MCF 10A (cell line): ENCODE data around the gene SMAD3. TPM values are rescaled to one million over a fixed set of nuclear protein-coding genes. Genes with fewer than 3 reads are reported as not detected.

Source experiments
- BruUV-seq: library from RNA; stranded (reverse); fragments of 400-500 nt; replicated peaks from 2 replicates; lab custom pipeline; 2021; lab: Mats Ljungman, UMichigan
- CTCF ChIA-PET: fragments of 300-600 bp; sonication (Branson Sonifier 250); formaldehyde crosslinking; extraction: SDS; loops from one replicate; lab custom pipeline; 2021; ENCODE audit warnings: antibody characterized with exemption, inconsistent platforms; lab: Yijun Ruan, JAX
- POLR2A ChIA-PET: fragments of 300-600, 350-650 bp; sonication (Branson Sonifier 250); formaldehyde crosslinking; extraction: SDS; loops from one replicate; lab custom pipeline; 2020; ENCODE audit warnings: antibody characterized with exemption, inconsistent platforms; lab: Yijun Ruan, JAX
- DNase-seq: peaks from one replicate; pipeline ENCODE4 v3.0.0-alpha.2; 2018; ENCODE audit not compliant: unreplicated experiment
- H3K27ac Mint-ChIP-seq: one replicate; pipeline ENCODE4 v1.8.0; 2022; ENCODE audit warnings: mild to moderate bottlenecking, low read depth, mixed read lengths; ENCODE audit not compliant: unreplicated experiment
- H3K27me3 Mint-ChIP-seq: one replicate; pipeline ENCODE4 v1.8.0; 2022; ENCODE audit warnings: mixed read lengths; ENCODE audit not compliant: insufficient read depth, unreplicated experiment
- H3K36me3 Mint-ChIP-seq: one replicate; pipeline ENCODE4 v1.8.0; 2022; ENCODE audit warnings: mild to moderate bottlenecking, moderate library complexity, mixed read lengths; ENCODE audit not compliant: insufficient read depth, unreplicated experiment
- H3K4me1 Mint-ChIP-seq: one replicate; pipeline ENCODE4 v1.8.0; 2022; ENCODE audit warnings: mixed read lengths; ENCODE audit not compliant: insufficient read depth, unreplicated experiment
- H3K4me3 Mint-ChIP-seq: one replicate; pipeline ENCODE4 v1.8.0; 2022; ENCODE audit warnings: mild to moderate bottlenecking, moderate library complexity, mixed read lengths; ENCODE audit not compliant: unreplicated experiment
- H3K9me3 Mint-ChIP-seq: one replicate; pipeline ENCODE4 v1.8.0; 2022; ENCODE audit warnings: mixed read lengths; ENCODE audit not compliant: unreplicated experiment
- intact Hi-C: fragments of 100-400 bp; cut with micrococcal nuclease; formaldehyde crosslinking; loops from 2 replicates; pipeline ENCODE4 v1.14.1; 2022
- total RNA-seq: library from RNA; stranded (reverse); gene quantifications from 2 replicates; pipeline ENCODE4 v1.2.3, GENCODE V29; 2022
- TF ChIP-seq, protein P1 (sequence below): fragments of 200-600 bp; IDR thresholded peaks from one replicate; pipeline ENCODE4 v1.8.0; 2022; ENCODE audit warnings: antibody characterized with exemption, mild to moderate bottlenecking; ENCODE audit not compliant: unreplicated experiment

SMAD3 gene
- total RNA-seq, 1 experiment from 2014 or later = 19.9 TPM

DNA sequence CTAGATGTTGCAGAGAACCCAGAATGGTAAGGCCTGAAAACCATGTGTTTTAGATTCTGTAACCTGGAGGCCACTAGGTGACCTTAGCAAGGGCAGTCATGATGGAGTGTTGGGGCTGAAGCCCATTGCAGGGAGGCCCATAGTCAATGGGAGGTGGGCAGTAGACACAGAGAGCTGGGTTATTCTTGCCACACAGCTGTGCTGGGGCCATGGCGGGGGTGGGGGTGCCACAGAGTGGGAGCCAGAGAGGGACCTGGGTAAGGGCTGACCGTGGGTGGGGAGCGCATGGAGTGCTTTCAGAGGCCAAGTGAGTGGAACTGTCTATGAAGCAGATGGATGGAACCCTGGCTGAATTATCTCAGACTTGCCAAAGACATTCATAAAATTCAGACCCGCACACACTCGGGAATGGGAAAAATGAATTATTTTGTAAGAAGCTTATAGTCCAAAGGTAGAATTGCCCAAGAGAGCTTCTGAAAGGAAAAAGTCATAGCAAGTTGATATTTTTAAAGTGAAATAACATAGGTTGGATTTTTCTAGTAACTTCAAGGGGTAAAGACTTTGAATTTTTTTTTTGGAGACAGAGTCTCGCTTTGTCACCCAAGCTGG is 53.9 kb downstream of the SMAD3 start:
- Mint-ChIP-seq H3K36me3 (peaks cover 4% of the 10 kb centered on the region), H3K9me3 (no peaks in the 10 kb centered on the region), H3K4me1 (peaks cover 50% of the 10 kb centered on the region), H3K4me3 (no peak overlapping the region), H3K27me3 (no peaks in the 10 kb centered on the region), H3K27ac (peak overlapping the region; percentile 97)
- no TSS peak for BruUV-seq
- ChIA-PET CTCF (interaction anchor here (0.5 kb wide), 1 partner anchor 277 kb away, joined by 3 read pairs; no protein-coding TSS in a partner anchor), POLR2A (interaction anchor here (1.4 to 7.9 kb wide), 2 partner anchors 8 to 13 kb away, joined by 5 to 63 read pairs; no protein-coding TSS in a partner anchor)
- TF ChIP-seq, protein P1, sequence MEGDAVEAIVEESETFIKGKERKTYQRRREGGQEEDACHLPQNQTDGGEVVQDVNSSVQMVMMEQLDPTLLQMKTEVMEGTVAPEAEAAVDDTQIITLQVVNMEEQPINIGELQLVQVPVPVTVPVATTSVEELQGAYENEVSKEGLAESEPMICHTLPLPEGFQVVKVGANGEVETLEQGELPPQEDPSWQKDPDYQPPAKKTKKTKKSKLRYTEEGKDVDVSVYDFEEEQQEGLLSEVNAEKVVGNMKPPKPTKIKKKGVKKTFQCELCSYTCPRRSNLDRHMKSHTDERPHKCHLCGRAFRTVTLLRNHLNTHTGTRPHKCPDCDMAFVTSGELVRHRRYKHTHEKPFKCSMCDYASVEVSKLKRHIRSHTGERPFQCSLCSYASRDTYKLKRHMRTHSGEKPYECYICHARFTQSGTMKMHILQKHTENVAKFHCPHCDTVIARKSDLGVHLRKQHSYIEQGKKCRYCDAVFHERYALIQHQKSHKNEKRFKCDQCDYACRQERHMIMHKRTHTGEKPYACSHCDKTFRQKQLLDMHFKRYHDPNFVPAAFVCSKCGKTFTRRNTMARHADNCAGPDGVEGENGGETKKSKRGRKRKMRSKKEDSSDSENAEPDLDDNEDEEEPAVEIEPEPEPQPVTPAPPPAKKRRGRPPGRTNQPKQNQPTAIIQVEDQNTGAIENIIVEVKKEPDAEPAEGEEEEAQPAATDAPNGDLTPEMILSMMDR = no peak
- intact Hi-C loops = no loop called here
- DNase-seq = no peak

GRCh38 chr15:67120009-67120838 is 54.8 kb downstream of the SMAD3 start:
- intact Hi-C loops = no loop called here
- POLR2A ChIA-PET = interaction anchor here (0.6 to 7.9 kb wide), 5 partner anchors 14 to 95 kb away, joined by 3 to 63 read pairs (median 5); no protein-coding TSS in a partner anchor

GRCh38 chr15:67120839-67121643 is 55.6 kb downstream of the SMAD3 start:
- Mint-ChIP-seq H3K9me3 (no peaks in the 10 kb centered on the region), H3K36me3 (peaks cover 14% of the 10 kb centered on the region), H3K4me1 (peaks cover 66% of the 10 kb centered on the region), H3K27me3 (no peaks in the 10 kb centered on the region), H3K27ac (peak overlapping the region; percentile 97), H3K4me3 (peak overlapping the region; percentile 55)
- intact Hi-C loops = no loop called here
- ChIA-PET POLR2A (interaction anchor here (1.0 to 7.9 kb wide), 6 partner anchors 12 to 96 kb away, joined by 3 to 63 read pairs (median 4); no protein-coding TSS in a partner anchor), CTCF (interaction anchor here (0.6 to 1.2 kb wide), 3 partner anchors 12 to 113 kb away, joined by 3 to 6 read pairs (median 3); no protein-coding TSS in a partner anchor)
- TF ChIP-seq, protein P1 = no peak
- peak; percentile 77 for DNase-seq
- no TSS peak for BruUV-seq

More at GRCh38 chr15:67120009-67120838, 54.8 kb downstream of the SMAD3 start:
- no peaks in the 10 kb centered on the region for H3K9me3 Mint-ChIP-seq
- no peaks in the 10 kb centered on the region for H3K27me3 Mint-ChIP-seq
- no TSS peak for BruUV-seq
- no peak for DNase-seq
- no peak overlapping the region for H3K4me3 Mint-ChIP-seq
- peak overlapping the region; percentile 97 for H3K27ac Mint-ChIP-seq
- peaks cover 58% of the 10 kb centered on the region for H3K4me1 Mint-ChIP-seq
- CTCF ChIA-PET = interaction anchor here (0.6 to 1.2 kb wide), 3 partner anchors 11 to 114 kb away, joined by 3 to 6 read pairs (median 3); no protein-coding TSS in a partner anchor
- peaks cover 7% of the 10 kb centered on the region for H3K36me3 Mint-ChIP-seq
- TF ChIP-seq, protein P1 = no peak
